Measurements from ENCODE around the gene MYOD1.

The MYOD1 gene

GRCh38 chr11:17703951-17704350 is 15.4 kb upstream of the MYOD1 start:
- DNase-seq: no peak

GRCh38 chr11:17707830-17708229 is 11.5 kb upstream of the MYOD1 start:
- no peak for DNase-seq

GRCh38 chr11:17711836-17712235 is 7.5 kb upstream of the MYOD1 start:
- DNase-seq: no peak

- no peak for DNase-seq
Measured at GRCh38 chr11:17713851-17714250, 5.5 kb upstream of the MYOD1 start.

- DNase-seq: no peak
Measured at GRCh38 chr11:17714356-17714854, 5.0 kb upstream of the MYOD1 start.

GRCh38 chr11:17714870-17715269 is 4.5 kb upstream of the MYOD1 start:
- DNase-seq: no peak

GRCh38 chr11:17716807-17717206 is 2.6 kb upstream of the MYOD1 start:
- no peak for DNase-seq

GRCh38 chr11:17718015-17718414 is 1.4 kb upstream of the MYOD1 start:
- DNase-seq: no peak

- DNase-seq: no peak
Measured at GRCh38 chr11:17718510-17718962, 835 bp upstream of the MYOD1 start.

GRCh38 chr11:17719938-17720795 is 796 bp downstream of the MYOD1 start:
- no peak for DNase-seq

- no peak for DNase-seq
Measured at GRCh38 chr11:17720796-17721171, 1.4 kb downstream of the MYOD1 start.

GRCh38 chr11:17721242-17721999 is 2.0 kb downstream of the MYOD1 start:
- no peak for DNase-seq

GRCh38 chr11:17722000-17722643 is 2.8 kb downstream of the MYOD1 start:
- no peak for DNase-seq

GRCh38 chr11:17724020-17724908 is 4.9 kb downstream of the MYOD1 start:
- DNase-seq: no peak

- DNase-seq: no peak
Measured at GRCh38 chr11:17725174-17725573, 5.8 kb downstream of the MYOD1 start.

- no peak for DNase-seq
Measured at GRCh38 chr11:17730137-17730536, 10.8 kb downstream of the MYOD1 start.

- peak; percentile 48 for DNase-seq
Measured at GRCh38 chr11:17730608-17731462, 11.5 kb downstream of the MYOD1 start.

GRCh38 chr11:17733261-17733660 is 13.9 kb downstream of the MYOD1 start:
- no peak for DNase-seq

GRCh38 chr11:17734418-17734911 is 15.1 kb downstream of the MYOD1 start, which contains the start of gene KCNC1:
Gene KCNC1, plus strand, starts transcription at chr11:17734781. Its CDS starts 1,222 bp downstream, at chr11:17736003.
- DNase-seq: no peak

- DNase-seq: no peak
Measured at GRCh38 chr11:17734986-17735817, 15.8 kb downstream of the MYOD1 start.

Data from CD4-positive, alpha-beta T cell treated with Interleukin-21 for 1 hour (primary cell).